ENCODE results near the gene SPINT3. TPM values are rescaled to one million over a fixed set of nuclear protein-coding genes. Genes with fewer than 3 reads are reported as not detected.

Gene SPINT3, protein sequence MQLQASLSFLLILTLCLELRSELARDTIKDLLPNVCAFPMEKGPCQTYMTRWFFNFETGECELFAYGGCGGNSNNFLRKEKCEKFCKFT
- not detected for total RNA-seq

DNA sequence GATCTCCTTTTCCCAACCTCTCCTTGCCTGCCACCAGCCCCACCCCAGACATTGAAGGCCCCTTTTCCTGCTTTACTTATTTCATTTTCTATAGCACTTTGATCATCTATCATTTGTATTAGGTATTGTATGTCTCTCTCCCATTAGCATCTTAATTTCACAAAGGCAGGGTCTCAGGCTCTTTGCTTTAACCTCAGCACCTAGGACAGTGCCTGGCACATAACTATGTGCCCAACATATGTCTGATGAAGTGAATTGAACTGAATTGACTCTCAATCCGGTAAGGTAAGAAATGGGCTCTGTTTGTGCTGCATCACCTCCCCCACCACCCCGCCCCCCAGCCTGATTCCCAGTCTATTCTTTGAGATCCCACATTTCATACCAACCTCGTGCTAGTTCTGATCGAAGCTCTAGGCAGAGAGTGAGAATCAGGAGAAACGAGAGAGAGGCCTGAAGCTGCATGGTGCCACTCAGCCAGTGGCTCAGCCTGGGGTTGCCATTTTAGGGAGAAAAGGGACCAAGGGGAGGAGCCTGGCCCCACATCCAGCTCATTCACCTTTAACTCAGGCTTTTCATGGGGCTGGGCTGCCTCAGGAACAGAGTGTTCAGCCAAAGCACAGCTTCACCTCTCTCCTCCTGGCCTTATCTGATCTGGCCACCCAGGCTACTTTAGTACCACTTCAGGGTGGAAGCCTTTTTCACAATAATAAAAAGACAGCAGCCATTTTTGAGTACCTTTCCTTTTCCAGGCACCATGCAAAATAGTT, at the start of gene SPINT3:
SPINT3 (minus strand) TSS at position 476 of the 767 bp plus-strand sequence; CDS start at position 462, 14 bp downstream.
- Histone ChIP-seq H3K4me1 (no peaks in the 10 kb centered on the region), H3K27ac (no peak within 1 kb of the TSS), H3K9me3 (no peaks in the 10 kb centered on the region), H3K4me3 (no peak within 1 kb of the TSS), H3K27me3 (no peaks in the 10 kb centered on the region), H3K36me3 (no peaks in the 10 kb centered on the region)
- no peak for DNase-seq (ENCODE audit: low spot score in 2 of 2)
- TF ChIP-seq, protein P1, sequence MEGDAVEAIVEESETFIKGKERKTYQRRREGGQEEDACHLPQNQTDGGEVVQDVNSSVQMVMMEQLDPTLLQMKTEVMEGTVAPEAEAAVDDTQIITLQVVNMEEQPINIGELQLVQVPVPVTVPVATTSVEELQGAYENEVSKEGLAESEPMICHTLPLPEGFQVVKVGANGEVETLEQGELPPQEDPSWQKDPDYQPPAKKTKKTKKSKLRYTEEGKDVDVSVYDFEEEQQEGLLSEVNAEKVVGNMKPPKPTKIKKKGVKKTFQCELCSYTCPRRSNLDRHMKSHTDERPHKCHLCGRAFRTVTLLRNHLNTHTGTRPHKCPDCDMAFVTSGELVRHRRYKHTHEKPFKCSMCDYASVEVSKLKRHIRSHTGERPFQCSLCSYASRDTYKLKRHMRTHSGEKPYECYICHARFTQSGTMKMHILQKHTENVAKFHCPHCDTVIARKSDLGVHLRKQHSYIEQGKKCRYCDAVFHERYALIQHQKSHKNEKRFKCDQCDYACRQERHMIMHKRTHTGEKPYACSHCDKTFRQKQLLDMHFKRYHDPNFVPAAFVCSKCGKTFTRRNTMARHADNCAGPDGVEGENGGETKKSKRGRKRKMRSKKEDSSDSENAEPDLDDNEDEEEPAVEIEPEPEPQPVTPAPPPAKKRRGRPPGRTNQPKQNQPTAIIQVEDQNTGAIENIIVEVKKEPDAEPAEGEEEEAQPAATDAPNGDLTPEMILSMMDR (IDR thresholded peaks at IDR 0.05), result no peak
- no peak for TF ChIP-seq POLR2A (IDR thresholded peaks at IDR 0.05)
- no peak for TF ChIP-seq POLR2AphosphoS5 (IDR thresholded peaks at IDR 0.05)
- intact Hi-C loops (cut with DNase I; ENCODE audit: low total_unique reads), result no loop called here

DNA sequence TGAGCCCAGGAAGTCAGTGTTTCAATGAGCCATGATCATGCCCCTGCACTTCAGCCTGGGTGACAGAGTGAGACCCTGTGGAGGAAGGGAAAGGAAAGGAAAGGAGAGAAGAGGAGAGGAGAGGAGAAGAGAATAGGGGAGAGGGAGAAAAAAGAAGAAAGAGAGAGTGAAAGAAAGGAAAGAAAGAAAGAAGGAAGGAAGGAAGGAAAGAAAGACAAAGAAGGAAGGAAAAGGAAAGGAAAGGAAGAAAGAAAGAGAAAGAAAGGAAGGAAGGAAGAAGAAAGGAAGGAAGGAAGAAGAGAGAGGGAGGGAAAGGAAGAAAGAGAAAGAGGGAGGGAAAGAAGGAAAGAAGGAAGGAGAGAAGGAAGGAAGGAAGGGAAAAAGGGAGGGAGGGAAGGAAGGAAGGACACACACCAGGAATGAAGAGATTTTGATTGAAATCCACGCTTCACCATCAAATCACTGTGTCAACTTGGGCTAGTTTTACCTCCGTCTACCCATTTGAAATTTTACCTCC, 49.4 kb upstream of the SPINT3 start:
- TF ChIP-seq POLR2A (IDR thresholded peaks at IDR 0.05) (no peak), POLR2AphosphoS5 (IDR thresholded peaks at IDR 0.05) (no peak)
- TF ChIP-seq, protein P1 (IDR thresholded peaks at IDR 0.05), result no peak
- no peak for DNase-seq (ENCODE audit: low spot score in 2 of 2)
- no peaks in the 10 kb centered on the region for H3K36me3 ChIP-seq
- intact Hi-C loops (cut with DNase I; ENCODE audit: low total_unique reads), result no loop called here
- H3K27me3 ChIP-seq, result peaks cover 0 to 4% of the 10 kb centered on the region in 2 donors
- no peaks in the 10 kb centered on the region for H3K9me3 ChIP-seq
- no peak overlapping the region for H3K27ac ChIP-seq
- no peak overlapping the region for H3K4me3 ChIP-seq
- H3K4me1 ChIP-seq, result no peaks in the 10 kb centered on the region

DNA sequence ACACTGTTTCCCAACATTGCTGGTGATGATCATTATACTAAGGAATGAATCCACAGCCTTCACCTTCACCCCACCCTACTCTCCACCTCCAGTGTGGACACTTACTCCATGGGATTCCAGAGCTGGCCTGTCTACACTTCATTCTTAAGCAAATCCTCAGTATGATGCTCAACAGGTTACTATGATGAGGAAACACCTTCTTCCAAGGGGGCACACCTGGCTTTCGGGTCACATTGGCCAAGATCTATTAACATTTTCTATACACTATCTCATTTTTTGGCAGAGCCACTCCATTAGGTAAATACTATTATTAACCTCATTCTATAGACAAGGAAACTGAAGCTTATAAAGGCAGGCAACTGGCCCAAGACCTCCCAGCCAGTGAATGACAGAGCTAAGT, 39.8 kb upstream of the SPINT3 start:
- DNase-seq (ENCODE audit: low spot score in 2 of 2), result no peak
- H3K4me3 ChIP-seq, result no peak overlapping the region
- H3K27ac ChIP-seq, result no peak overlapping the region
- no peaks in the 10 kb centered on the region for H3K27me3 ChIP-seq
- intact Hi-C loops (cut with DNase I; ENCODE audit: low total_unique reads), result no loop called here
- no peaks in the 10 kb centered on the region for H3K9me3 ChIP-seq
- H3K36me3 ChIP-seq, result no peaks in the 10 kb centered on the region
- TF ChIP-seq POLR2AphosphoS5 (IDR thresholded peaks at IDR 0.05) (no peak), POLR2A (IDR thresholded peaks at IDR 0.05) (no peak)
- TF ChIP-seq, protein P1 (IDR thresholded peaks at IDR 0.05), result no peak
- H3K4me1 ChIP-seq, result no peaks in the 10 kb centered on the region

DNA sequence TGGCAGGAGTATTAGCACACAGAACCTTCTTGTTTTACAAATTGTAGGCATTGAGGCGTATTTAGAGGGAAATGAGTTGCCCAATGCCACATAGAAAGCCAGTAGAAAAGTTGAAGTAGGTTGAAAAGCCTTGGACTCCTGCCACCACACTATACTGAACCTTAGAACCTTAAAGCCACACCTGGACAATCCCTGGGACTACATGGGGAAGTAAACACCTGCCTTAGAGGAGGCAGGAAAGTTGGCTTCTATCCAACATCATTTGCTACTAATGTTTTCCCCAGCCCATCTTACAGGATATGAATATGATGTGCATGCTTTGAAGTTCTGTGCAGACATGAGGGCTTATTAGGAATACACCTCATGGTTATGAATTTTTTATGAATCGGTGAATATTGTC, 37.0 kb upstream of the SPINT3 start:
- TF ChIP-seq POLR2A (IDR thresholded peaks at IDR 0.05) (no peak), POLR2AphosphoS5 (IDR thresholded peaks at IDR 0.05) (no peak)
- TF ChIP-seq, protein P1 (IDR thresholded peaks at IDR 0.05), result no peak
- intact Hi-C loops (cut with DNase I; ENCODE audit: low total_unique reads), result no loop called here
- H3K27me3 ChIP-seq, result no peaks in the 10 kb centered on the region

DNA sequence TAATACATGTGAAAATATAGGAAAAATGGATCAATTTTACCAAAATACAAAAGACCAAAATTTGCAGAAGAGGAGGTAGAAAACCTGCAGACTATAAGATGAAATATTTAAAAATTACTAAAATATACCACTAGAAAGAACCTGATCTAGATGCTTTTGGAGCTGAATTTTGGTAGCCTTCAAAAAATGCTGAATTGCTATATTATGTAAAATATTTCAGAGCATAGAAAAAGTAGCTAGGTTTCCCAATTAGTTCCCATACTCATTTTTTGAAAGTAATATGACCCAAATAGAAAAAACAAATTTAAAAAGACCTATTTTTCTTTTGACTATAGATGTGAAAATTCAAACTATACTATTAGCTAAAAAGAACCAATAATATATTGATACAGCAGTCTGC, 35.3 kb upstream of the SPINT3 start:
- DNase-seq (ENCODE audit: low spot score in 2 of 2), result no peak
- H3K36me3 ChIP-seq, result no peaks in the 10 kb centered on the region
- intact Hi-C loops (cut with DNase I; ENCODE audit: low total_unique reads), result no loop called here
- no peaks in the 10 kb centered on the region for H3K27me3 ChIP-seq
- H3K4me1 ChIP-seq, result no peaks in the 10 kb centered on the region
- TF ChIP-seq, protein P1 (IDR thresholded peaks at IDR 0.05), result no peak
- TF ChIP-seq POLR2AphosphoS5 (IDR thresholded peaks at IDR 0.05) (no peak), POLR2A (IDR thresholded peaks at IDR 0.05) (no peak)
- H3K4me3 ChIP-seq, result no peak overlapping the region
- H3K9me3 ChIP-seq, result no peaks in the 10 kb centered on the region
- no peak overlapping the region for H3K27ac ChIP-seq

More for the DNA sequence above, 37.0 kb upstream of the SPINT3 start:
- no peak for DNase-seq (ENCODE audit: low spot score in 2 of 2)
- H3K4me1 ChIP-seq, result no peaks in the 10 kb centered on the region
- H3K4me3 ChIP-seq, result no peak overlapping the region
- H3K36me3 ChIP-seq, result no peaks in the 10 kb centered on the region
- H3K27ac ChIP-seq, result no peak overlapping the region
- H3K9me3 ChIP-seq, result no peaks in the 10 kb centered on the region
